SU-DHL-6 (cell line): Measurements from ENCODE around the gene OXNAD1.

Source experiments
- H2AFZ ChIP-seq: fragments of 200-600 bp; sonication (generic); 2 replicates; pipeline ENCODE4 v1.6.1; 2014; ENCODE audit warnings: low read depth, mild to moderate bottlenecking, moderate library complexity, mixed read lengths, antibody characterized with exemption, low read length; ENCODE audit not compliant: severe bottlenecking
- H3F3A ChIP-seq: fragments of 200-600 bp; shearing (Covaris generic); 2 replicates; pipeline ENCODE4 v1.6.0; 2016; ENCODE audit warnings: antibody characterized with exemption, mild to moderate bottlenecking; ENCODE audit not compliant: insufficient read depth
- H3K27ac ChIP-seq: fragments of 200-600 bp; sonication (generic); 2 replicates; pipeline ENCODE4 v1.5.1; 2016; ENCODE audit warnings: low read depth, mild to moderate bottlenecking, low read length, moderate library complexity, mixed read lengths
- H3K27me3 ChIP-seq: fragments of 200-600 bp; sonication (generic), shearing (Covaris generic); 2 replicates; pipeline ENCODE4 v1.6.0; 2014; ENCODE audit warnings: mild to moderate bottlenecking, low read length
- H3K36me3 ChIP-seq: fragments of 200-600 bp; sonication (generic); 2 replicates; pipeline ENCODE4 v1.6.1; 2014; ENCODE audit warnings: mild to moderate bottlenecking, low read length, mixed read lengths
- H3K4me2 ChIP-seq: fragments of 300-600, 200-600 bp; shearing (Covaris generic), sonication (generic); 2 replicates; pipeline ENCODE4 v1.6.0; 2014; ENCODE audit warnings: low read length, low read depth, mild to moderate bottlenecking; ENCODE audit not compliant: poor library complexity, severe bottlenecking
- H3K4me3 ChIP-seq: fragments of 200-600 bp; sonication (generic); 2 replicates; pipeline ENCODE4 v1.5.1; 2014; ENCODE audit warnings: antibody characterized with exemption, low read length, mild to moderate bottlenecking, mixed read lengths; ENCODE audit not compliant: insufficient read depth, poor library complexity, severe bottlenecking
- H3K79me2 ChIP-seq: fragments of 200-600 bp; sonication (generic); 2 replicates; pipeline ENCODE4 v1.6.1; 2014; ENCODE audit warnings: mild to moderate bottlenecking, low read length, moderate library complexity; ENCODE audit not compliant: insufficient read depth
- H3K9ac ChIP-seq: fragments of 200-600 bp; sonication (generic); 2 replicates; pipeline ENCODE4 v1.7.0; 2014; ENCODE audit warnings: mild to moderate bottlenecking, low read length
- H3K9me2 ChIP-seq: fragments of 200-600 bp; sonication (generic); replicated peaks from 2 replicates; pipeline ENCODE4 v1.6.1; 2014; ENCODE audit warnings: low read length; ENCODE audit not compliant: insufficient read depth
- H3K9me3 ChIP-seq: fragments of 200-600 bp; sonication (generic); 2 replicates; pipeline ENCODE4 v1.6.1; 2014; ENCODE audit warnings: low read length, mixed read lengths; ENCODE audit not compliant: insufficient read depth
- H4K20me1 ChIP-seq: fragments of 200-600 bp; sonication (generic); 2 replicates; pipeline ENCODE4 v1.6.1; 2014; ENCODE audit warnings: low read depth, mild to moderate bottlenecking, antibody characterized with exemption, low read length, moderate library complexity, mixed read lengths
- EZH2phosphoT487 ChIP-seq: fragments of 200-600 bp; sonication (generic), shearing (Covaris generic); conservative IDR thresholded peaks from 2 replicates; pipeline ENCODE4 v1.6.1; 2018; ENCODE audit warnings: mild to moderate bottlenecking, antibody characterized with exemption, low read length, moderate library complexity, mixed read lengths
- TF ChIP-seq, protein P1 (sequence below): fragments of 200-600 bp; sonication (generic); IDR thresholded peaks from one replicate; pipeline ENCODE4 v1.5.1; 2017; ENCODE audit warnings: antibody characterized with exemption, mild to moderate bottlenecking, low read length, moderate library complexity; ENCODE audit not compliant: insufficient read depth, poor library complexity, severe bottlenecking

OXNAD1 gene

DNA sequence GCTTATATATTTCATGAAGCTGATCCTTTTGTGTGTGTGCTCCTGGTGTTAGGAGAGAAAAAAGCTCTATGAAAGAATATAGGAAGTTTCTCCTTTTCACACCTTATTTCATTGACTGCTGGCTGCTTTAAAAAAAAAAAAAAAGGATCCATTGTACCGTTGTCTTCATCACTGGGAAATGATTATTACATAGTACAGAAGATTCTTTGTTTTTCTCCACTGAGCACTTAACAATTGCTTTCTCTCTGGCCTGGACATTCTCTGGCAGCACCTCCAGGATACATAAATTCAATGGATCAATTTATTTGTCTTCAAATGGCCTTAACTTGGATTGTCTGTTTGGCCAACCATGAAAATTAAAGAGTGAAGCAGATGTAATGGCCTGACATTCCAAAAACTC, 37.4 kb upstream of the OXNAD1 start:
- no peak overlapping the region for H3K9ac ChIP-seq

DNA sequence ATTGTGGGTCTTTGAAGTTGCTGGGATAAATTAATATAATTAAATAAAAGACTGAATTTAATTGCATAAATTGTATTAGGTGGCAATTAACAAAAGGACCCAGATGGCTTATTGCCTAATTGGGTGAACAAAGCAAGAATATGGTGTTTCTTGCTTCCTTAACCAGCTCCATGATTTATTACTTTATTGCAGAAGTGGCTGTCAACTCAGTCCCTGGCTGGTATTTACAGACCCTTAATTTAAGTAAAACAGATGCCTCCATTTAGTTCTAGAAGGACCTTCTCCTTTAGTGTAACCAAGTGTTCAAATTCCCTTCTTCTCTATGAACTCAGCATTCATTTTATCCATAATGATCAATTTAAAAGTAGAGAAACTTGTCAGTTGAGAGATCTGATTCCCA, 35.3 kb upstream of the OXNAD1 start:
- no peak overlapping the region for H3K4me2 ChIP-seq
- no peak overlapping the region for H3K27ac ChIP-seq
- no peak overlapping the region for H3K4me3 ChIP-seq
- TF ChIP-seq, protein P1, sequence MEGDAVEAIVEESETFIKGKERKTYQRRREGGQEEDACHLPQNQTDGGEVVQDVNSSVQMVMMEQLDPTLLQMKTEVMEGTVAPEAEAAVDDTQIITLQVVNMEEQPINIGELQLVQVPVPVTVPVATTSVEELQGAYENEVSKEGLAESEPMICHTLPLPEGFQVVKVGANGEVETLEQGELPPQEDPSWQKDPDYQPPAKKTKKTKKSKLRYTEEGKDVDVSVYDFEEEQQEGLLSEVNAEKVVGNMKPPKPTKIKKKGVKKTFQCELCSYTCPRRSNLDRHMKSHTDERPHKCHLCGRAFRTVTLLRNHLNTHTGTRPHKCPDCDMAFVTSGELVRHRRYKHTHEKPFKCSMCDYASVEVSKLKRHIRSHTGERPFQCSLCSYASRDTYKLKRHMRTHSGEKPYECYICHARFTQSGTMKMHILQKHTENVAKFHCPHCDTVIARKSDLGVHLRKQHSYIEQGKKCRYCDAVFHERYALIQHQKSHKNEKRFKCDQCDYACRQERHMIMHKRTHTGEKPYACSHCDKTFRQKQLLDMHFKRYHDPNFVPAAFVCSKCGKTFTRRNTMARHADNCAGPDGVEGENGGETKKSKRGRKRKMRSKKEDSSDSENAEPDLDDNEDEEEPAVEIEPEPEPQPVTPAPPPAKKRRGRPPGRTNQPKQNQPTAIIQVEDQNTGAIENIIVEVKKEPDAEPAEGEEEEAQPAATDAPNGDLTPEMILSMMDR: no peak
- TF ChIP-seq EZH2phosphoT487: no peak
- H3K36me3 ChIP-seq: no peaks in the 10 kb centered on the region
- H3K9me2 ChIP-seq: no peaks in the 10 kb centered on the region
- no peaks in the 10 kb centered on the region for H3K79me2 ChIP-seq
- no peaks in the 10 kb centered on the region for H3K27me3 ChIP-seq
- H3F3A ChIP-seq: no peaks in the 10 kb centered on the region
- H2AFZ ChIP-seq: no peak overlapping the region
- H3K9me3 ChIP-seq: no peaks in the 10 kb centered on the region
- H4K20me1 ChIP-seq: no peaks in the 10 kb centered on the region
- no peak overlapping the region for H3K9ac ChIP-seq

More for the DNA sequence above, 37.4 kb upstream of the OXNAD1 start:
- Histone ChIP-seq H3K36me3 (no peaks in the 10 kb centered on the region), H3K4me2 (no peak overlapping the region), H3K9me3 (no peaks in the 10 kb centered on the region), H2AFZ (no peak overlapping the region), H3F3A (no peaks in the 10 kb centered on the region), H3K27ac (no peak overlapping the region), H3K9me2 (no peaks in the 10 kb centered on the region), H3K4me3 (no peak overlapping the region), H3K79me2 (no peaks in the 10 kb centered on the region), H3K27me3 (no peaks in the 10 kb centered on the region), H4K20me1 (no peaks in the 10 kb centered on the region)
- TF ChIP-seq, protein P1: no peak
- no peak for TF ChIP-seq EZH2phosphoT487

DNA sequence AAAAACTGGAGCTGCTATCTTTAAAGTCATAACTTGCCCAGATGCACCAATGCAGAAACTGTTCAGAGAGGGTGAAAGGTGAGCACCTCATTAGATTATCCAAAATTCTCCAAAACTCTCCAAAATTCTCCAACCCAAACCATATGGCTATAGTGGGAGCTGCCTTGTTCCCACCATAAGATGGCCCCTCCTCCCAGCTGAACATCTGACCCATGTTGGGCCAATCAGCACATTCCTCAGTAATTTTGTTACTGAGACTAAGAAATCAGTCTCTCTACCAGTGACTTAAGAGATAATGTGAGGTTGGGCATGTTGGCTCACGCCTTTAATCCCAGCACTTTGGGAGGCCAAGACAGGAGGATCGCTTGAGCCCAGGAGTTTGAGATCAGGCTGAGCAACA, 33.0 kb upstream of the OXNAD1 start:
- Histone ChIP-seq H3K9ac (no peak overlapping the region), H3K79me2 (no peaks in the 10 kb centered on the region), H3K36me3 (no peaks in the 10 kb centered on the region), H3K4me3 (no peak overlapping the region), H3F3A (no peaks in the 10 kb centered on the region), H3K9me3 (no peaks in the 10 kb centered on the region), H2AFZ (no peak overlapping the region), H3K27me3 (no peaks in the 10 kb centered on the region), H4K20me1 (no peaks in the 10 kb centered on the region), H3K9me2 (no peaks in the 10 kb centered on the region), H3K27ac (no peak overlapping the region), H3K4me2 (no peak overlapping the region)
- TF ChIP-seq, protein P1: no peak
- TF ChIP-seq EZH2phosphoT487: no peak
